ENCODE data around the gene VAV2. TPM values are rescaled to one million over a fixed set of nuclear protein-coding genes. Genes with fewer than 3 reads are reported as not detected.

Gene VAV2
- total RNA-seq, 4 donors from 2014 or later: 9.1 to 13.5 (median 10.1) TPM

GRCh38 chr9:133891741-133892140, 100.4 kb downstream of the VAV2 start:
- intact Hi-C loops (cut with DNase I): no loop called here
- no peaks in the 10 kb centered on the region for H3K4me1 ChIP-seq

GRCh38 chr9:133890583-133890982, 101.5 kb downstream of the VAV2 start:
- H3K4me1 ChIP-seq: no peaks in the 10 kb centered on the region
- no peak overlapping the region for H3K4me3 ChIP-seq
- no peaks in the 10 kb centered on the region for H3K27me3 ChIP-seq
- no peak overlapping the region for H3K27ac ChIP-seq (replicated peaks in 1 of 4)
- intact Hi-C loops (cut with DNase I): no loop called here
- H3K36me3 ChIP-seq: peaks cover 0 to 8% (median 2%) of the 10 kb centered on the region in 4 donors
- no peak for DNase-seq (ENCODE audit: extremely low spot score)
- H3K9me3 ChIP-seq: no peaks in the 10 kb centered on the region
- 89% methylated on average over 8 of the region's 8 CpGs for WGBS
- TF ChIP-seq POLR2AphosphoS5 (IDR thresholded peaks at IDR 0.05) (no peak), POLR2A (IDR thresholded peaks at IDR 0.05; ENCODE audit: low read depth) (no peak), CTCF (IDR thresholded peaks at IDR 0.05) (no peak), EP300 (IDR thresholded peaks at IDR 0.05) (no peak)

More at GRCh38 chr9:133891741-133892140, 100.4 kb downstream of the VAV2 start:
- no peak for DNase-seq (ENCODE audit: extremely low spot score)
- TF ChIP-seq EP300 (IDR thresholded peaks at IDR 0.05): no peak
- no peak for TF ChIP-seq POLR2AphosphoS5 (IDR thresholded peaks at IDR 0.05)
- TF ChIP-seq CTCF (IDR thresholded peaks at IDR 0.05): no peak
- TF ChIP-seq POLR2A (IDR thresholded peaks at IDR 0.05; ENCODE audit: low read depth): no peak
- H3K27ac ChIP-seq (replicated peaks in 1 of 4): no peak overlapping the region
- H3K27me3 ChIP-seq: no peaks in the 10 kb centered on the region
- H3K9me3 ChIP-seq: no peaks in the 10 kb centered on the region
- H3K4me3 ChIP-seq: no peak overlapping the region
- WGBS: 93% methylated on average over 7 of the region's 7 CpGs
- peaks cover 0 to 8% (median 2%) of the 10 kb centered on the region in 4 donors for H3K36me3 ChIP-seq

- 87% methylated on average over 19 of the region's 24 CpGs for WGBS
- no peak overlapping the region for H3K27ac ChIP-seq (replicated peaks in 1 of 4)
- H3K27me3 ChIP-seq: no peaks in the 10 kb centered on the region
- H3K4me3 ChIP-seq: no peak overlapping the region
- no peaks in the 10 kb centered on the region for H3K4me1 ChIP-seq
- H3K36me3 ChIP-seq: peaks cover 0 to 7% (median 0%) of the 10 kb centered on the region in 4 donors
- H3K9me3 ChIP-seq: no peaks in the 10 kb centered on the region
- intact Hi-C loops (cut with DNase I): no loop called here
- TF ChIP-seq POLR2A (IDR thresholded peaks at IDR 0.05; ENCODE audit: low read depth): no peak
- no peak for TF ChIP-seq POLR2AphosphoS5 (IDR thresholded peaks at IDR 0.05)
- no peak for TF ChIP-seq CTCF (IDR thresholded peaks at IDR 0.05)
- TF ChIP-seq EP300 (IDR thresholded peaks at IDR 0.05): no peak
- no peak for DNase-seq (ENCODE audit: extremely low spot score)
Observed at GRCh38 chr9:133889584-133890301, 102.4 kb downstream of the VAV2 start.

GRCh38 chr9:133888809-133889491, 103.2 kb downstream of the VAV2 start:
- DNase-seq (ENCODE audit: extremely low spot score): no peak
- Histone ChIP-seq H3K27me3 (no peaks in the 10 kb centered on the region), H3K9me3 (no peaks in the 10 kb centered on the region), H3K27ac (replicated peaks in 1 of 4) (no peak overlapping the region), H3K4me3 (no peak overlapping the region), H3K4me1 (no peaks in the 10 kb centered on the region), H3K36me3 (peaks cover 0 to 4% (median 0%) of the 10 kb centered on the region in 4 donors)
- no peak for TF ChIP-seq EP300 (IDR thresholded peaks at IDR 0.05)
- no peak for TF ChIP-seq CTCF (IDR thresholded peaks at IDR 0.05)
- TF ChIP-seq POLR2A (IDR thresholded peaks at IDR 0.05; ENCODE audit: low read depth): no peak
- TF ChIP-seq POLR2AphosphoS5 (IDR thresholded peaks at IDR 0.05): no peak
- 88% methylated on average over 22 of the region's 25 CpGs for WGBS
- intact Hi-C loops (cut with DNase I): no loop called here

Measured in esophagus muscularis mucosa (tissue), 4 donors.